CD4-positive, alpha-beta T cell treated with Interleukin-15 for 4 hours (primary cell): ENCODE measurements around the gene LRGUK.
"Not testable (repeated sequence)": the region's sequence is repeated elsewhere in the genome, so short reads cannot be mapped to it uniquely, and the experiment has no call there.

Source experiments
- DNase-seq: peaks from one replicate; pipeline ENCODE4 v3.0.0-alpha.2; 2020; ENCODE audit warnings: low spot score

Gene LRGUK

GRCh38 chr7:134186027-134186426 is 58.9 kb downstream of the LRGUK start:
- DNase-seq, result no peak

DNA sequence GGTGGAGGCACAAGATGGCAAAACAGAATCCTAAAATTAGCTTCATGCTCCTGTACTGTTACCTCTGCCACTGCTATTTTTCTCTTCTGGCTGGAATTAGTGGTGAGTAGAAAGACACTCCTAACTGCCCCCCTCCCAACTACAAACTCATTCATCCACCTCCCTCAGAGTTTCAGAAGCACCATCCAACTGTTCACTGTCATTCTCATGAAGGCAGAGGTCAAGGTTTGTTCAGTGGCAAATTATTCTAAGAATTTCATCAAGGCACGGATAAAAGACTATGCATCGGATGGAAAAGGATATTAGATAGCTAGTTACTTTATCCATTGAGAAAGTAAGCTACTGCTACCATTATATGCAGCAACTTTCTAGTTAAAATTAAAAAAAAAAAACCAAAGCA is 59.7 kb downstream of the LRGUK start:
- DNase-seq, result no peak

- no peak for DNase-seq
Observed at GRCh38 chr7:134187893-134188292, 60.8 kb downstream of the LRGUK start.

GRCh38 chr7:134188311-134188710 is 61.2 kb downstream of the LRGUK start:
- DNase-seq, result no peak

GRCh38 chr7:134189559-134189958 is 62.4 kb downstream of the LRGUK start:
- DNase-seq, result no peak

DNA sequence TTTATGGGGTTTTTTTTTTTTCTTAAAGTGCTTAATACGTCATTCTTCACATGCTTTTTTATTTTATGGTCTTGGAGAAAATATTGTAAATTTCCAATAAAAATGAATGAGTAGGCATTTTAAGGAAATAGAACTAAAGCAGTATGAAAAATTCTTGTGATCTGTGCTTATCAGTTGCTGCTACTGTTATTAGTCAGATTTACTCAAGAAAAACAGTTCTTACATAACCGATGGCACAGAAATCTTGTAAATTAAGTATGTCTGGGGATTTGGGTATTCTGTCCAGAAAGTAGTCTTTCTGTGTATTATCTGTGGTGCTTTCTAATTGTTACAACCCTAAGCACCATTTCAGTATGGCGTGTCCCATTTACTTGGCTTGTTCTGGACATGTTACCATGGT is 64.7 kb downstream of the LRGUK start:
- DNase-seq, result no peak

- no peak for DNase-seq
Observed at GRCh38 chr7:134193240-134193639, 66.1 kb downstream of the LRGUK start.

- no peak for DNase-seq
Observed at GRCh38 chr7:134195252-134195651, 68.1 kb downstream of the LRGUK start.

DNA sequence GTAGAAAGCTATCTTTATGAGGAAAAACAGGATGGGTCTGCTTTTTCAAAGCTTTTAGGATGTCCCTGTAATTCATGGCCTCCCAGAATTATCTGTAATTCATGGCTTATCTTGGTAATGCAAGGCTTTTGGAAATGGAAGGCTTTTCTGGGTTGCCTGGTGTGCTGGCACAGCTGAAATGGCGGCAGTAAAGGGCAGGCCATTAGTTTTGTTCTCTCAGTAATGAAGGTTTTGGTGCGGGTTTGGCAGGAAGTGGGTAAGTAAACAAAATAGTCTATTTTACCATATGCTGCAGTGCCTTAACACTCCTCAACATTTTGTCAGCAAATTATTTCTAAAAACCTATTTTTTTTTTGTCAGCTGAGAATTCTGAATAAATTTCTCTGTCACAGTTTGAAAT is 69.3 kb downstream of the LRGUK start:
- no peak for DNase-seq

GRCh38 chr7:134197345-134197744 is 70.2 kb downstream of the LRGUK start:
- DNase-seq, result no peak

- DNase-seq, result no peak
Observed at GRCh38 chr7:134200970-134201369, 73.8 kb downstream of the LRGUK start.

DNA sequence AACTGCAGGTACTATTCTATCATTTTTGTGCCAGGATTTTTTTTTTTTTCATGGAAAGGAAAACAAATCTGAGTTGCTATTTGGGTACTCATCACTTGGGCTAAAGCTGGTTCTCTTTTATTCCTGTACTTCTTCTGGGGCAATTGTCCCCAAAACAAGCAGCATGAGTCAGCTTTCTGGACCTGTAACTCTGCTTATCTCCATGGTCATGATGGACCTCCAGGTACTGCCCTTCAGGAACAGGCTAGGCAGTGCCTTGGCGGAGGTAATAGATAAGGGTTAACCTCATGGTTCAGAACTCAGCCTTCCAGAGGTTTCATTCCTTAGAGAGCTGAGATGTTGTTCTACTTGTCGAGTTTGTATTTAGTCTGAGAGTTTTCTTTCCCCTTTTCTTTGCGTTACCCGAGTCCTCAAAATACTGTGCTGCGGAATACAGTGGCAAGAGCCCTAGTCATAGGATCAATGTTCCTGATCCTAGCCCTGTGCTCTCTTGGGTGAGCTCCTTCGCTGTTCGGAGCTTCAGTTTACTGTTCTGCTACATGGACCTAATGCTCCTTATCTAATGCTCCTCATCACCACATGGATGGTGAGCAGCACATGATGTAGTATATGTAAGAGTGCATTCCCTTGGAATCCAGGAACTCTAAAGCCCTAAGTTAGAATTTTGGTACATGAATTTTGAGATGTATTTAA is 74.6 kb downstream of the LRGUK start:
- no peak for DNase-seq

- DNase-seq, result no peak
Observed at GRCh38 chr7:134203186-134203889, 76.2 kb downstream of the LRGUK start.

DNA sequence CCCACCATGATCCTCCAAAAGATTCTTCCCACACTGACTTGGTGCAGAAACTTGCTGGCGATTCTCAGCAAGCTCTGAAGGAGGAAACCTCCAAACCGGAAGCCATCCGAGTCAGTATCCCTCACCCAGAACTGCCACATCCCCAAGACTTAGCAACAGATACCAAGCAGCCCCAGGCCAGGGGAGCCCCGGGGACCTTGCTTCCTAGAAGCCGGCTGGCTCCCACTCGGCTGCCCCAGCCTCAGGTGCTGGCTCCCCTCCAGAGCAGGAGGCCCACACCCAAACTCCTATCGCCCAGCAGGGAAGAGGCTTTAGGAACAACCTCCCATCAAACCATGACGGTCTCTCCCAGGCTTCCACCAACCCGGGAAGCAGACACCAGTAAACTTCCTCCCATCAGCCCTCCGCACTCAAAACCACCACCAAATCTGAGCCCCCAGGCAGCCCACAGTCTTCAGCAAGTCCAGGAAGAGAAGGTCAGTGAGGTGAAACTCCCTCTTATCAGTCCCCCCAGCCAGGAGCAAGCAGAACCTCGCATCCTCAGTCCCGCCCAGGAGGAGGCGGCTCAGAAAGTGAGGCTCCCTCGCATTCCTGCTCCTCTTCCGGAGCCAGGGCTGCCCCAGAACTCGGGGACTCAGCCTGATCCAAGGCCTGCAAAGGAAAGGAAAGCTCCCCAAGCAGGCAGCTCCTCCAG is 82.3 kb downstream of the LRGUK start:
- DNase-seq, result no peak

GRCh38 chr7:134210227-134210626 is 83.1 kb downstream of the LRGUK start:
- DNase-seq, result no peak

- no peak for DNase-seq
Observed at GRCh38 chr7:134210976-134211663, 84.0 kb downstream of the LRGUK start.

DNA sequence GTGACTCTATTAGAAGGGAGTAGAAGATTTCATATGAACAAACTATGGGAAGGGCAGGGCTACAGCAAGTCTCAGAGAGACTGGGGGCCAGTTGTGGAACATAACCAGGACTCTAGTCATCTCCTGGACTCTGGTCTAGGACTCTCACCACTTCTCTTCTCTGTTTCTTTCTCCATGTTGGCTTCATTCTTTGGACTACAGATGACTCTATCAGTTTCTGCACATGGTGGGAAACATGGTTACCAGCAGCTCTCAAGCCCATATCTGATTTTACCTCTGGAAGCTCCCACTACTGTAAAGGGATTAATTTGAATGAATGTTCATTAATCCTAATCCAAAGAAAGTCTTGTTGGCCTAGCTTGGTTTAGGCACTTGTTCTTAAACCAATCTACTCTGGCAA is 84.7 kb downstream of the LRGUK start:
- no peak for DNase-seq

DNA sequence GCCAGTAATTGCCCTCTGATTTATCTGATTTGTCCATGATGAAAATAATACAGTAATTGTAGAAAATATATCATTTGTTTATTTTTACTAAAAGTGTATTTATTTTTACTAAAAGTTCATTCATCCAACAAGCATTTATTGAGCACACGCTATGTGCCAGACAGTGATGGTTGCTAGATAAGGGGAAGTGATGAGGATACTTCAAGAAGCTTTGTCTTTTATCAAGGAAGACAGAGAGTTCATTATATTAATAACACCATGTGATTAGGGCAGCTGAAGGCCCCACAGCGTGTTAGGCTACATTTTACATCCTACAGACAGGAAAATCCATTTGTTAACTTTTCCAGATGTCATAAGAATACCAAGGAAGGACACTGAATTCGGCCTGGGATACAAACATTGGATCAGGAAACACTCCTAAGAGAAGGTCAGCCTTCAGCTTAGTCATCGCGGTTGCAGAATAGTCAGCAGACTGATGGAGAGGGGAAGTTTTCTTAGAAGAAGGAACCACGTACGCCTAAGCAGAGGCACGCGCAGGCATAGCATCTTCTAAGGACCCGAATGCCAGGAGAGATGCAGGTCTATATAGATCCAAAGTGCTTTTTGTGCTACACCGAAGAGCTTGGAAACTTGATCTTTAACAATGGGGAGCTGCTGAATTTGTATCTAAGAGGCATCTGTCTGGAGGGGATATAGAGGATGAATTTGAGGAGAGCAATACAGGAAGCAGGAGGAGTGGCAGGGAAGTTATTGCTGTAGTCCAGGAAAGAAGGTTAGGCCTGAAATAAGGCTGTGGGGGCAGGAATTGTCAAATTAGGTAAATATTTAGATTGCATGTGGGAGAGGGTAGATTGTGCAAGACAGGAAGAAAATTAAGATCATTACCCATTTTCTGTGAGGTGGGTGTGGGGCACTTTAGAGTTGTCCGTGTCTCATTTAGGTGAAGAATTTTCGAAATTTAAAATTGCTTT is 85.7 kb downstream of the LRGUK start:
- DNase-seq, result no peak

- DNase-seq, result no peak
Observed at GRCh38 chr7:134220236-134220635, 93.1 kb downstream of the LRGUK start.

DNA sequence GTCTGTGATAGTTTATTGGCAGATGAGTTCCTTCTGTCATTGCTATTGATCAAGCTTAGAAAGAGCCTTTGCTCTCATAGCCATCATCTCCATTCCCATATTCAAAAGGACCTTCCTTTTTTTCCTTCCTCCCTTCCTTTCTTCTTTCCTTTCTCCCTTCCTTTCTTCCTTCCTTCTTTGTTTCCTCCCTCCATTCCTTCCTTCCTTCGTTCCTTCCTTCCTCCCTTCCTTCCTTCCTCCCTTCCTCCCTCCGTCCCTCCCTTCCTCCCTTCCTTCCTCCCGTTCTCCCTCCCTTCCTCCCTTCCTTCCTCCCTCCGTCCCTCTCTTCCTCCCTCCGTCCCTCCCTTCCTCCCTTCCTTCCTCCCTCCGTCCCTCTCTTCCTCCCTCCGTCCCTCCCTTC is 104.2 kb downstream of the LRGUK start:
- DNase-seq, result not testable (repeated sequence)

GRCh38 chr7:134234216-134234615 is 107.1 kb downstream of the LRGUK start:
- DNase-seq, result no peak
